Measurements from ENCODE around the gene C1orf35.
A peak's percentile ranks its signal among the peaks of the same experiment; 100 is the strongest.

Gene C1orf35

DNA sequence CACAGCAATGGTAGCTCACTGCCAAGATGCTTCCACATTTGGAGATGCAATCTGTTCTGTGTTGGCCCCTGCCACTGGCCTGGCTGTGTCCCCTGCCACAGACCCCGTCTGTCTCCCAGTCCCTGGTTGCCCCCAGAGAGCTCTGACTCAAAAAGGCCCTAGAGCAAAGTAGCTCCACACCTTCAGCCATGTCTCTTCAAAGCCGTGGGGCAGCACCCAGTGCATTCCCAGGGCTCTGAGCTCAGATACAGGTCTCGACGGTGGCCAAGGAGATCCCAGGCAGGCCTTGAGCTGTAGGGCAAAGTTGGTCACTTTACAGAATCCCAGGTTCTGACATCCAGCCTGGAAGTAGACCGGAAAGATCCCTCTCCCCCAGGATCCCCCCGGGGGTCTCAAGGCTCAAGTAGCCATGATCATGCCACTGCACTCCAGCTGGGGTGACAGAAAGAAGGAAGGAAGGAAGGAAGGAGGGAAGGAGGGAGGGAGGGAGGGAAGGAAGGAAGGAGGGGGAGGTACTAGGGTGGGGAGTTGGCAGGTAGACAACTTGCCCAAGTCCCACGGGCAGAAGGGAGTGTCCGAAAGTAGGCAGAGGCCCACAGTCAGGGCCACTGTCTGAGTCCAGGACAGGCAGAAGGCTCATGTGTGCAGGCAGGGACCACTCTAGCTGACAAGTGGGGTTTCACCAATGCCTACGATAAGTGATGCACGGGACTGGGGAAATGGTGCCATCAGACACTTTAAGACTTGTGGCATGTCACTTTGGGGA, 25.4 kb downstream of the C1orf35 start:
- no peak for DNase-seq

GRCh38 chr1:228076796-228077430, 26.2 kb downstream of the C1orf35 start:
- no peak for DNase-seq

DNA sequence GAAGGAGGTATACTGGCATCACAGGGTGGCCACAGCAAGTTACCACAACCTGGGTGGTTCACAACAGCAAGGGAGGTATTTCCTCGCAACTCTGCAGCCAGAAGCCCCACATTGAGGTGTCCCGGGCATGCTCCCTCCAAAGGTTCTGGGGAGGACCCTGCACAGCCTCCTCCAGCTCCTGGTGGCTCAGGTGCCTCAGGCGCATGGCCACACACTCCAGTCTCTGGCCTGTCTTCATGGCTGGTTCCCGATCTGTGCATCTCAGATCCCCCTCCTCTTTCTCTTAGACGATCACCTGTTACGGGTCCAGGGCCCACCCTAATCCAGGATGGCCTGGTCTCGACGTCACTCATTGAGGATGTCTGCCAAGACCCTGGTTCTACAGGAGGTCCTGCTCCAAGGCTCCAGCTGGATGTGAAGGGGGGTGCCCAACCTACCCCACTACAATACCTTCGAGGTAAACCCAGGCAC, 27.3 kb downstream of the C1orf35 start:
- DNase-seq: no peak

GRCh38 chr1:228074954-228075730, 28.0 kb downstream of the C1orf35 start:
- no peak for DNase-seq

GRCh38 chr1:228073857-228074545, 29.1 kb downstream of the C1orf35 start:
- peak; percentile 1 for DNase-seq

DNA sequence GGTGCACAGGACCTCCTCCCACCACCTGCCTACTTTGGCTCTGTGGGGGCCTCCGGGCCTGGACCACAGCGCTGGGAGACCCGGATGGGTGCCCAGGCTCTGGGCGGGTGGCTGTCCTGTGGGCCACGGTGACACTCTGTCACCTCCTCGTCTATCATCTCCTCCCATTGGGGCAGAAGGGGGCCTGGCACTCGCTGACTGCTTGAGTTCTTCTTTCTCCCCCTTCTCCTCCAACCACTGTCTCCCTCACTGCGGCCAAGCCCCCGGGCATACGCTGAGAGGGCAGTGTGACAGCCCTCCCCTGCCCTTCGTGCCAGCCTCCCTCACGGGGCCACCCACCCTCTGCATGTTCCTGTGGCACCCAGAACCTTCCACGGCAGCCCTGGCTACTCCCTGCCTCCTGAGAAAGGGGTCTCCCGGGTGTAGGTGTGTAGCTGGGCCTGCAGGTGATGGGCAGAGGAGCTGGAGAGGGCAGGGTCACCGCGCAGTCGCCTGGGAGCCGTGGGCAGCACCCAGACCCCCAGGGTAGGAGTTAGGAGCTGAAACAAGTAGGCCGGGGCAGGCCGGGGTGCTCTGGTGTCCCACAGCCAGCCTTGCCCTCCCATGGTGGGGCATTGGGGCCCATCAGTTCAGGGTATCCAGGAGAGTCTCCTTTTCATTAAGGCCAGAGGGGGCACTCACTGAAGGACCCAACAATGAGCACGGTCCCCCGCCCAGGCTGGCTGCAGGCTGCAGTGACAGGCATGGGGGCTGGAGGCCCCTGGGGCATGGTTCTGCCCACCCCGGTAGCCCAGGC, 29.9 kb downstream of the C1orf35 start:
- no peak for DNase-seq

- no peak for DNase-seq
Observed at GRCh38 chr1:228072658-228073043, 30.5 kb downstream of the C1orf35 start.

GRCh38 chr1:228071839-228072657, 31.1 kb downstream of the C1orf35 start:
- no peak for DNase-seq

- no peak for DNase-seq
Observed at GRCh38 chr1:228070851-228071250, 32.3 kb downstream of the C1orf35 start.

GRCh38 chr1:228070173-228070572, 33.0 kb downstream of the C1orf35 start:
- DNase-seq: no peak

DNA sequence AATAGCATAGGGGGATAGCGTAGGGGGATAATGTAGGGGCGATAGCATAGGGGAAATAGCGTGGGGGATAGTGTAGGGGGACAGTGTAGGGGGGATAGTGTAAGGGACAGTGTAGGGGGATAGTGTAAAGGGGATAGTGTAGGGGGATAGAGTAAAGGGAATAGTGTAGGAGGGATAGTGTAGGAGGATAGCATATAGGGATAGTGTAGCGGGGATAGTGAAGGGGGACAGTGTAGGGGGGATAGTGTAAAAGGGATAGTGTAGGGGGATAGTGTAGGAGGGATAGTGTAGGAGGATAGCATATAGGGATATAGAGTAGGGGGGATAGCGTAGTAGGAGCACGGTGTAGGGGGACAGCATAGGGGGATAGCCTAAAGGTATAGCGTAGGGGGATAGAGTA, 34.8 kb downstream of the C1orf35 start:
- DNase-seq: no peak

- DNase-seq: no peak
Observed at GRCh38 chr1:228066891-228067654, 36.1 kb downstream of the C1orf35 start.

DNA sequence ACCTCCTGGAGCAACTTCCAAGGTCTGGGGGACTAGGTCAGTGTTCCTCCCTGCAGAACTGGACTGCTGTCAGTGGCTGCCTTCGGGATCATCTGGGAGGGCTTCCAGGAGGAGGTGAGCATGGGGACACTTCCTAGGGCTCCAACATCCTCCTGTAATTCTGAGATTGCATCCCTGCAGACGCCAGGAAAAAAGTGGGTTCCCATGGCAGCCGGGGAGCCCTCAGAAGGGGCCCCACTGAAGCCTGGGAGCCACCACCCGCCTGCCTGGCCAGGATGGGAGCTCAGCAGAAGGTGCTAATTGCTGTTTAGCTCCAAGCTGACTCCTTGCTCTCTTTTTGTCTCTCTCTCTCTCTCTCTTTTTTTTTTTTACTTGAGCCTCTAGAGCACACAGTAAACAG, 36.7 kb downstream of the C1orf35 start:
- DNase-seq: no peak

- DNase-seq: no peak
Observed at GRCh38 chr1:228065543-228066347, 37.4 kb downstream of the C1orf35 start.

DNA sequence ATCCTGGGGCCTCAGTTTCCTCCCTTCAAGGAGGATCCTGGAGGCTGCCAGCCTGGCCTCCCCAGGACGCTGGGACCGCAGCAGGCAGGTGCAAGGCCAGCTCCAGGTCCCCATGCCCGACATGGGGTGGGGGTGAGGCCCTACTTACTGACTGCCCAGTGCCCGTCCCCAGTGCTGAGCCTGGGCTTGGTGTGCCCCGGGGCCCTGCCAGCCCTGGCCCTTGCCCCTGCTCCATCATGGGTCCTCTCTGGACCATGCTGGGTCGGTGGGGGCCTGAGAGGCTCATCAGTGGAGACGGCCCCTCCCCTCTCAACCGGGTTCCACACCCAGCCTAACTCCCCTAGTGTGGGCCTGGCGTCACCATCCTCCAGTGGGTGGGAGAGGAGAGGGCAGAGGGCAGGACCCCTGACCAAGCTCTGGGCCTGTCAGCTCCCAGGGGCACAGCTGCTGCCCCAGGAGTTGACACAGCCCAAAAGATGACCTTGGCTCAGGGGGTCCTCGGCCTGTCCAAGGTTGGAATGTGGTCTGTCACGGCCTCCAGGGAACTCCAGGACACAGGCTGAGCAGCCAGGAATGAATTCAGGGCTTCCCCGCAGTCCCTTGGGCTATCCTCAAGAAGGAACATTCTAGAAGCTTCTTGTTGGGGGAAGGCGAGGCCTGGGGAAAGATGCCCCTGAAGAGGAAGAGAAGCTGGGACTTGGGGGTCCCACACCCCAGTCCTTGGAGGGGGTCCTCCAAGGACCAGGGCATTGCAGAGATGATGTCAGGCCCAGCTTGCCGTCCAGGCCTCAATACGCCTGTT, 38.2 kb downstream of the C1orf35 start:
- DNase-seq: no peak

GRCh38 chr1:228064296-228064695, 38.8 kb downstream of the C1orf35 start:
- DNase-seq: no peak

DNA sequence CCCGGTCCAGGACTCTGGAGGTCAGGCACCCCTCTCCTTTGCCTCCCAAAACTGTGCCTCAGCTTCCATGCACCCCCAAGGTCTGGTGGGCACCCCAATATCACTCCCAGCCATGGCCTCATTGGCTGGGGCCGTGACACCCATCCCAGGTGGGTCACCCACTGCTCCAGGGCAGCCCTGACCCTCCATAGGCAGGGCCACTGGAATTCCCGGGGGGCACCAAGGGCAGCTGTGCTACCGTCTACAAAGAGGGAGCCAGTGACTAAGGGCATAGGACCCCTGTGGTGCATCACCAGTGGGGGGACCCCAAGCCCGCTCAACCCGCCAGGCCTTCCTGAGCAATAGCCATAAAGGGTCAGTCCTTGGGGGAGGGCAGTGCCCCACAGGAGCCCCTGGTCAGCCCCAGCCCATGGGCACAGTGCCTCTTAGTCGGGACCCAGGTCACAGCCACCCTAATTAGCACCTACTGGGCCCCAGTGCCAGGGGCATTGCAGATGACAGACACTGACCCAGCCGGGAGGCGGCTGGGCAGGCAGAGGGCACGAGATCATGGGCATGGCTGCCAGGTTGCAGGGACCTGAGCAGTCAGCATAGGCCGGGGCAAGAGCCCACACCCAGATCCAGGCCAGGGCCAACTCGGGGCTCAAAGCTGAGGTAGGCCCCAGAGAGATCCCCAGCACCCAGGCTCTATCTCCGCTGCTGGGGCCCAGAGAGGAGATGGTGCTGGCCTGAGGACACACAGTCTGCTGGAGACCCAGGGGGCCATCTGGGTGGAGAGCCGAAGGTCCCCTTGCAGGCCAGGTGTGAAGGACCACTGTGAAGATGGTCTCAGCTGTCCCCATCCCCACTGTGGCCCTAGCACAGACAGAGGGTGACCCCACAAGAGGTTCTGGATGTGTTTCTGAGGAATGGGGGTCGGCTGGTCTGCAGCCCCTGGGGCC, 39.6 kb downstream of the C1orf35 start:
- no peak for DNase-seq

GRCh38 chr1:228062812-228063211, 40.3 kb downstream of the C1orf35 start:
- no peak for DNase-seq

Data from NCI-H748 treated with DMSO at 0.1 percent for 48 hours (cell line).